ENCODE measurements around the gene BLTP3B.
A peak's percentile ranks its signal among the peaks of the same experiment; 100 is the strongest.
"Not testable (repeated sequence)": the region's sequence is repeated elsewhere in the genome, so short reads cannot be mapped to it uniquely, and the experiment has no call there.

Gene BLTP3B

GRCh38 chr12:100142851-100143559, at the start of gene BLTP3B:
TSS of gene BLTP3B (minus strand) at chr12:100142874. CDS start at chr12:100142635, 239 bp downstream.
- peak; percentile 85 to 90 (median 90) for DNase-seq (ENCODE audit: low read depth in 4 of 4, low spot score in 1 of 4)

GRCh38 chr12:100189636-100190394, 47.1 kb upstream of the BLTP3B start:
- no peak for DNase-seq (ENCODE audit: low read depth in 4 of 4, low spot score in 1 of 4)

- not testable (repeated sequence) for DNase-seq (ENCODE audit: low read depth in 4 of 4, low spot score in 1 of 4)
These were observed 46.4 kb upstream of the BLTP3B start for GRCh38 chr12:100188888-100189635.

GRCh38 chr12:100187857-100188519, 45.3 kb upstream of the BLTP3B start:
- no peak for DNase-seq (ENCODE audit: low read depth in 4 of 4, low spot score in 1 of 4)

GRCh38 chr12:100187068-100187467, 44.4 kb upstream of the BLTP3B start:
- no peak for DNase-seq (ENCODE audit: low read depth in 4 of 4, low spot score in 1 of 4)

- DNase-seq (ENCODE audit: low read depth in 4 of 4, low spot score in 1 of 4): no peak
These were observed 43.4 kb upstream of the BLTP3B start for GRCh38 chr12:100186071-100186470.

GRCh38 chr12:100185361-100185894, 42.8 kb upstream of the BLTP3B start:
- no peak for DNase-seq (ENCODE audit: low read depth in 4 of 4, low spot score in 1 of 4)

- DNase-seq (ENCODE audit: low read depth in 4 of 4, low spot score in 1 of 4): no peak
These were observed 42.0 kb upstream of the BLTP3B start for GRCh38 chr12:100184549-100185145.

- no peak for DNase-seq (ENCODE audit: low read depth in 4 of 4, low spot score in 1 of 4)
These were observed 36.6 kb upstream of the BLTP3B start for GRCh38 chr12:100179252-100179651.

- not testable (repeated sequence) for DNase-seq (ENCODE audit: low read depth in 4 of 4, low spot score in 1 of 4)
These were observed 33.8 kb upstream of the BLTP3B start for GRCh38 chr12:100176493-100176892.

GRCh38 chr12:100174495-100174894, 31.8 kb upstream of the BLTP3B start:
- DNase-seq (ENCODE audit: low read depth in 4 of 4, low spot score in 1 of 4): no peak

- DNase-seq (ENCODE audit: low read depth in 4 of 4, low spot score in 1 of 4): no peak
These were observed 30.4 kb upstream of the BLTP3B start for GRCh38 chr12:100173111-100173510.

GRCh38 chr12:100171248-100171647, 28.6 kb upstream of the BLTP3B start:
- no peak for DNase-seq (ENCODE audit: low read depth in 4 of 4, low spot score in 1 of 4)

- no peak for DNase-seq (ENCODE audit: low read depth in 4 of 4, low spot score in 1 of 4)
These were observed 27.7 kb upstream of the BLTP3B start for GRCh38 chr12:100170313-100170858.

GRCh38 chr12:100169345-100169744, 26.7 kb upstream of the BLTP3B start:
- no peak for DNase-seq (ENCODE audit: low read depth in 4 of 4, low spot score in 1 of 4)

GRCh38 chr12:100168562-100168961, 25.9 kb upstream of the BLTP3B start:
- no peak for DNase-seq (ENCODE audit: low read depth in 4 of 4, low spot score in 1 of 4)

- no peak for DNase-seq (ENCODE audit: low read depth in 4 of 4, low spot score in 1 of 4)
These were observed 23.6 kb upstream of the BLTP3B start for GRCh38 chr12:100166232-100166631.

- no peak for DNase-seq (ENCODE audit: low read depth in 4 of 4, low spot score in 1 of 4)
These were observed 22.7 kb upstream of the BLTP3B start for GRCh38 chr12:100165356-100165755.

GRCh38 chr12:100164153-100164704, 21.6 kb upstream of the BLTP3B start:
- no peak for DNase-seq (ENCODE audit: low read depth in 4 of 4, low spot score in 1 of 4)
